OCI-LY7 (cell line): ENCODE measurements around the gene MRPS9.

Experiments used
- CTCF ChIP-seq: fragments of 200-600 bp; sonication (generic); conservative IDR thresholded peaks from 2 replicates; pipeline ENCODE4 v1.5.1; 2014; ENCODE audit warnings: mild to moderate bottlenecking, antibody characterized with exemption, low read length, moderate library complexity, mixed read lengths
- EZH2phosphoT487 ChIP-seq: fragments of 200-600 bp; sonication (generic); IDR thresholded peaks from 2 replicates; pipeline ENCODE4 v1.6.1; 2018; ENCODE audit warnings: low read depth, borderline replicate concordance, mild to moderate bottlenecking, mixed run types, antibody characterized with exemption, low read length, moderate library complexity, mixed read lengths

GRCh38 chr2:105070010-105070865 lies 32.4 kb downstream of the MRPS9 start:
- TF ChIP-seq CTCF (no peak), EZH2phosphoT487 (no peak)
